A204.1 (cell line): Measurements from ENCODE around the gene SPNS2.

Experiments used
- FAIRE-seq: peaks from 2 replicates; lab custom pipeline; 2012; peaks lifted over from hg19 to GRCh38; lab: Jason Lieb, UNC

The SPNS2 gene

DNA sequence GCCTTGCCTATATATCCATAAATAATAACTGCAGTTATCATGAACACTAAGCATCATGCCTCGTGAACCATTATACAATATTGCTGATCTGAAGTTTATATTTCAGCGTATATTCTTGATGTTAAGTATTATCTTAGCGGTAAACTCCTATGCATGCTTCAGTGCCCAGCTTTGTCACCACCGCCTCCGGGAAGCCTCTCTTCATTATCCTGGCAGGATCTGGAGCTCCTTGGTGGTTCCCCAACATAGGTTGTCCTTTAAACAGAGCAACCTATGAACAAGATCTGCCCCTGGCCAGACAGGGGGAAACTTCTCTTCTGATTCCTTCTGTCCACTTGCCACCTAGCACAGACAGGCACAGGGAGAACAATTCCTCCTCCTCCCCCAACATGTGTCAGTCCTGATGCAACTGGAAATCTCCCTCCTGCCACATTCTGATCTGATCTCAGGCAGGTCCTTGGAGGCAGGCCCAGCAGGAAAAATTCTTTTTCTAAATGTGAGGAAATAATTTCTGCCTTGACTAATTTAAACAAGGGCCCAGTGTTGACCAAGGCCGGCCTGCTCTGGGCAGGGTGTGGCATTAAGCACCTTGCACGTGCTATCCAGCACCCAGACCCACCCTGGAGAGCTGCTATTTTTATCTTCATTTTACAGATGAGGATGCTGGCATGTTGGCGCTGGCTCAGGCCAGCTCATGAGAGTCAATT lies 22.4 kb downstream of the SPNS2 start:
- FAIRE-seq: no peak

DNA sequence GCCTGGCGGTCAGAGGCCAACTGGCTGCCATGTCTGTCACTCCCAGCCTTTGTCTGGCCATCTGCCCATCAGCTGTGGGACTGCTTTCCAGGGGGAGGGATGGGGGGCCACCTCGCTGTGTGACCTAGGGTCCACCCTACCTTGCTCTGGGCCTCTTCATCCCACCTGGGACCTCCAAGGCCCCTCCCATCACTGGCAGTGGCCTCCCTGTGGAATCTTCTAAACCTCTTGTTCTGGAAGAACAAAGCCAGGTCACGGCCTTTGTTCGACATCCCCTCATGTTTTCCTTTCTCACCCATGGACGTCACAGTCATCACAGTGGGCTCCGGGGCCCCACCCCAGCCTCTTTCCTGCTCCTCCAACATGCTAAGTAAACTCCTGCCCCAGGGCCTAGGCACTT lies 24.0 kb downstream of the SPNS2 start:
- no peak for FAIRE-seq

DNA sequence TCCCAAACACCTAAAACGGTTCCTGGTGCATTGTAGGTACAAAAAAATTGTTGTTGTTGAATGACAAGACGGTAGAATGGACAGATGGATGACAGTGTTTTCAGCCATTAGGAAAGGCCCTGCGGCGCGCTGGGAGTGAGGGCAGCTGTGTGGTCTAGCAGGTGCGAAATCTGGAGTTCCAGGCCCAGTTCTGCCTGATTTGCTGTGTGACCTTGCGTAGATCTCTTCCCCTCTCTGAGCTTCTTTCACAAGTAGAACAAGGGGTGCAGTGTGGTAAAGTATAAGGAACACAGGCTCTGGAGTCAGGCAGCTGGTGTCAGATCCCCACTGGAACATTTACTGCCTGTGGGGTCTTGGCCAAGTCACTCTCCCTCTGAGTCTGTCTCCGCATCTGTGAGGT lies 25.3 kb downstream of the SPNS2 start:
- FAIRE-seq: no peak

DNA sequence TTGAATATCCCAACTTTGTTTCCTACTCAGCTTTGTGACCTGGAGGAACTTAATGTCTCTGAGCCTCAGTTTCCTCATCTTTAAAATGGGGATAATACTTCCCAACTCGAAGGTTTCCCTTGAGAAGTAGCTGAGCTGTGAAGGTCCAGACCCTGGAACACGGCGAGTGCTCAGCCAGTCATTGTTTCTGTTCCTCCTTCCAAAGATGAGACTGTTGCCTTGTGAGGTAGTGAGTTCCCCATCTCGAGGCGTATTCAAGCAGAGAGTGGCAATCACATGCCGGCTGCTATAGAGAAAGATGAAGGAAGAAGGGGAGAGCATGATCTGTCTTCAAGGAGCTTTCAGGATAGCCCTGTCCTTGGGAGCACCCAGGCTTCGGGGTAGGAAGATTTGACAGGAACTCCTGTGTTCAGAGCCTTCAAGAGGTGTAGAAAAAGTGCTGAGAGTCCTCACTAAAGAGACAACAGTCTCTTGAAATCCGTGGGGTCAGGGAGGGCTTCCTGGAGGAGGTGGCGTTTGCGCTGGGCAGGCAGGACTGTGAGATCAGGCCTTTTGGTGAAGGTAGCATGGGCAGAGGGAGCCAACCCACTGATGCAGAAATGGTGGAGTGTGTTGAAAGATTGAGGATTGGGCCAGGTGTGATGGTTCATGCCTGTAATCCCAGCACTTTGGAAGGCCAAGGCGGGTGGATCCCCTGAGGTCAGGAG lies 27.2 kb downstream of the SPNS2 start:
- no peak for FAIRE-seq

- FAIRE-seq: no peak
Measured at GRCh38 chr17:4527134-4527533, 28.5 kb downstream of the SPNS2 start.

DNA sequence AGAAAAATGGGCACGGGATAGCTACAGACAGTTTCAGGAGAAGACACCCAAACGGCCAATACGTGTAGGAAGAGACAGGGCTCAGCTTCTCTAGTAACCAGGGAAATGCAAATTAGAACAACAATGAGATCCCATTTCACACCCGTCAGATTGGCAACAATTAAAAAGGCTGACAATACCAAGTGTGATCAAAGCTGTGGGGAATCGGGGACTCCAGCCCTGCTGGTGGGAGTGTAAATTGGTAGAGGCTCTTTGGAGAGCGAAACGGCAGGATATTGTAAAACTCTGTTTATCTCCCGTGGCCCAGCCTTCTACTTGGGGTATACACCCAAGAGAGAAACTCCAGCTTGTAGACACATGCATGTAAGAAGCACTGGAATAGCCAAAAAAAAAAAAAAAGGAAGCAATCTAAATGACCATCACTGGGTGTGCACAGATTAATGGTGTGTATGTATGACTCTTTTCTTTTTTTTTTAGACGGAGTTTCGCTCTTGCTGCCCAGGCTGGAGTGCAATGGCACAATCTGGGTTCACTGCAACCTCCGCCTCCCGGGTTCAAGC lies 29.0 kb downstream of the SPNS2 start:
- FAIRE-seq: no peak

- FAIRE-seq: no peak
Measured at GRCh38 chr17:4529533-4530152, 31.0 kb downstream of the SPNS2 start.

DNA sequence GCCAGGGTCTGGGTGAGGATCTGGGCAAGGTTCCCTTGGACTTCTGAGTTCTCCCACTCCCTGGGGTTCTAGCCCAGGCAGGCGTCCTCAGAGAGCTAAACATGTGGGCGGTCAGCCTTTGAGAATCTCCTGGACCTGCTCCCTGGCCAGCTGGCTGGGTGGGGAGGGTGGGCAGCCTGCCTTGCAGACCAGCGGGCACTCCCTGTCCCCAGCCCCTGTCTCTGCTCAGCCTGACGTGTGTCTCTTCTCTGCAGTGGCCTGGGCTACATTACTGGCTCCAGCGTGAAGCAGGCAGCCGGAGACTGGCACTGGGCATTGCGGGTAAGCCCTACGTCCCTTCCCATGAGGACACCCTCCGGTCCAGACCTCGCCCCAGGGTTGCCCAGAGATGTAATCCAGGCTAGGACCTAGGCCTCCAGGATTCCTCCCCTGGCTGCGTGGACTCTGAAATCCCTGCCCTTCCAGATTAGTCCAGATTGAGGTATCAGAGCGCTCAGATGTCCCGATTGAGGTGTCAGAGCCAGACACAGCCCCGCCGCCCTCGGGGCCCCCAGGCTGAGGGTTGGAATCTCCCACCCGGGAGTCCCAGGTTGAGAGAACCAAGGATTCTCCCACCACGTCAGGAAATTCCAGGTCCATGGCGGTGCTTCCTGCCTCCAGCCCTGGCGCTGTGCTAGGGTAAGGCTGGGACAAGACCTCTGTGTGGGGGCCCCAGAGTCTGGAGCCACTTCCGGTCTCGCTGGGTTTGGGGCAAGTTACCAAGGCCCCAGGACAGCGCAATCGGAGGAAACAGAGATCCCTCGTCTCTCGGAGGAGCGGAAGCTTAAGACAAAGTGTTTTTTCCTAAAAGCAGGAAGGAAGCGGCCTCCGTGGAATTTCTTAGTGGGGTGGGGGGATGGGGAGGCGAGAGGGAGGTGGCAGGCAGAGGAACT lies 32.4 kb downstream of the SPNS2 start:
- FAIRE-seq: no peak

GRCh38 chr17:4531988-4532736 lies 33.5 kb downstream of the SPNS2 start:
- FAIRE-seq: no peak

DNA sequence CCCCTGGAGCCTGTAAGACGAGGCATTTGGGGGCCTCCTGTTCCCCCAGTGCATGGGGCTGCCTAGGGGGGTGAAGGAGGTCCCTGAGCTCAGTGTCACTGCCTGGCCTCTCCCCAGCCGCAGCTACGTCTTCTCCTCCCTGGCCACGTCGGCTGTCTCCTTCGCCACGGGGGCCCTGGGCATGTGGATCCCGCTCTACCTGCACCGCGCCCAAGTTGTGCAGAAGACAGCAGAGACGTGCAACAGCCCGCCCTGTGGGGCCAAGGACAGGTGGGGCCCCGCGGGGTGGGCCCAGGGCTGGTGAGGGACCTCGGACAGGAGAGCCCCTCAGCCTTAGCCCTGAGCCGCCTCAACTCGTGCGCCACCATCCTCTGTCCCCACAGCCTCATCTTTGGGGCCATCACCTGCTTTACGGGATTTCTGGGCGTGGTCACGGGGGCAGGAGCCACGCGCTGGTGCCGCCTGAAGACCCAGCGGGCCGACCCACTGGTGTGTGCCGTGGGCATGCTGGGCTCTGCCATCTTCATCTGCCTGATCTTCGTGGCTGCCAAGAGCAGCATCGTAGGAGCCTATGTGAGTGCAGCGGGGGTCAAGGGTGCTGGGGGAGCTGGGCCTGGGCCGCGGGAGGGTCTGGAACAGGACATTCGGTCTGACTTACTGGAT lies 34.3 kb downstream of the SPNS2 start:
- no peak for FAIRE-seq

- FAIRE-seq: no peak
Measured at GRCh38 chr17:4533523-4534504, 35.1 kb downstream of the SPNS2 start.

GRCh38 chr17:4534515-4534914 lies 35.8 kb downstream of the SPNS2 start:
- FAIRE-seq: no peak

DNA sequence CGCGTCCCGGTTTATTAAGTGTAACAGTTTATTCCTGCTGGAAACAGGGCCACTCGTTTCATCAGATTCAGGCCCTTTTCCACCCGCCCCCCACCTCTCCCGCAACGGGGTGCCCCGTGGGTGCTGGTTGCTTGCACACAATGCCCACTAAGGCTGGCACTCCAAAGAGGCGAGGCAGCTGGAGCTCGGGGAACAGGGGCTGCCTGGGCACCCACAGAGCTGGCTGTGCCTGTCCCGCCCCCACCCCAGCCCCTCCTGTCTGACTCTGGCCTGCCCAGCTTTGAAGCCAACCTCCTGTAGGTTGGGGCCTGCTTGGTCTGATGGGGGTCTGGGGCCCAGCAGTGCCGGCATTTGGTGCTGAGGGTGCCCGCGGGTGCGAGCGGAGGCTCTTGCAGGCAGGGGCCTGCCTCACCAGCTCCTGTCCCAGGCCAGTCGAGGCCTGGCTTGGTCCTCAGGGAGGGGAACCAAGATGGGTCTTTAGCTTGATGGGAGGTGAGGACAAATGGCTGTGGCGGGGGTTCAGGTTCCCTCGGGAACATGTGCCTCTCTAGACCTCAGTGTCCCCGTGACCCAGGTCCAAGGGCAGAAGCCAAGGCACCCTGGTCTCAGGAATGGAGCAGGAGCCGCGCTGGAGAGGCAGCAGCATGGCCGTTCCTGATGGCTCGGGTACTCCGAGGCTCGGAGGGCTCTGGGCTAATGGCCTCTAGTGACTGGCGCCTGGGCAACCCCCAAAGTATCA lies 36.4 kb downstream of the SPNS2 start:
- no peak for FAIRE-seq

- no peak for FAIRE-seq
Measured at GRCh38 chr17:4535667-4536258, 37.1 kb downstream of the SPNS2 start.

GRCh38 chr17:4536259-4536741 lies 37.6 kb downstream of the SPNS2 start:
- FAIRE-seq: no peak

DNA sequence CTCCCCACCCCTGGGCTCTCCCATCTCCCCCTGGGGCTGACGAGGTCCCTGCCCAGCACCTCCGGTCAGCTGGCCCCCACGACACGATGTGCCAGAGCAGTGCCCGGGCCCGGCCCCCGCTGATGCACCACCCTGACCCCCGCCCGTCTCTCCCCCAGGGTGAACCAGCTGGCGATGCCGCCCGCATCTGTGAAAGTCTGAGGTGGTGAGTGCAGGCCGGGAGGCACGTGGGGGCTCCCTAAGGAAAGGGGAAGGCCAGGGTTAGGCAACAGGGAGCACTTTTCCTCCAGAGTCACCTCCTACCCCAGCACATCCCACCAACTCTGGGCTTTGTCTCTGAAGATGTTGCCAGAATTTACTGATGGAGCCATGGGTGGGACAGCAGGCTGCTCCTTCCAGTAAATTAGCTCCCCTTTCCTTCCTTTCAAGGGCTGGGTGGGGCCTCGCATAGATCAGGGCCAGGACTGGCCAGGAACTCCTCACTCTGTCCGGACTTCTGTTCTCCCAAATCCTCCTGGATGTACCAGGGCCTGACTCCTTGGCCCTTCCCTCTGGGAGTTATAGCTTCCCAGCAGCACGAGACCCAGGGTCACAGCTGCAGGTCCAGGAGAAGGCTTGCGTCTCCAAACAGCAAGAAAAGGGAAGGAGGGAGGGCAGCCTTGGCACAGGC lies 38.2 kb downstream of the SPNS2 start:
- FAIRE-seq: no peak

- no peak for FAIRE-seq
Measured at GRCh38 chr17:4537451-4538235, 39.0 kb downstream of the SPNS2 start.
